Calu3 (cell line): ENCODE results near the gene BACH2. TPM values are rescaled to one million over a fixed set of nuclear protein-coding genes. Genes with fewer than 3 reads are reported as not detected.
A peak's percentile ranks its signal among the peaks of the same experiment; 100 is the strongest.
"Not testable (repeated sequence)": the region's sequence is repeated elsewhere in the genome, so short reads cannot be mapped to it uniquely, and the experiment has no call there.

Experiments used
- BruUV-seq: library from RNA; stranded (reverse); fragments of 400-500 nt; replicated peaks from 2 replicates; lab custom pipeline; 2021; lab: Mats Ljungman, UMichigan
- CTCF ChIA-PET: fragments of 300-600 bp; sonication (Branson Sonifier 250); formaldehyde crosslinking; loops from one replicate; lab custom pipeline; 2022; ENCODE audit warnings: antibody characterized with exemption; lab: Charles Lee
- DNase-seq: peaks from one replicate; pipeline ENCODE4 v3.0.0; 2022
- H3K27ac Mint-ChIP-seq: one replicate; pipeline ENCODE4 v1.8.0; 2022; ENCODE audit warnings: mixed read lengths; ENCODE audit not compliant: unreplicated experiment
- H3K27me3 Mint-ChIP-seq: one replicate; pipeline ENCODE4 v1.8.0; 2022; ENCODE audit warnings: mixed read lengths; ENCODE audit not compliant: unreplicated experiment
- H3K36me3 Mint-ChIP-seq: one replicate; pipeline ENCODE4 v1.8.0; 2022; ENCODE audit warnings: mild to moderate bottlenecking, moderate library complexity, mixed read lengths; ENCODE audit not compliant: insufficient read depth, unreplicated experiment
- H3K4me1 Mint-ChIP-seq: one replicate; pipeline ENCODE4 v1.8.0; 2022; ENCODE audit warnings: mild to moderate bottlenecking, low read depth, mixed read lengths; ENCODE audit not compliant: unreplicated experiment
- H3K4me3 Mint-ChIP-seq: one replicate; pipeline ENCODE4 v1.8.0; 2022; ENCODE audit warnings: mild to moderate bottlenecking, low read depth, moderate library complexity, mixed read lengths; ENCODE audit not compliant: unreplicated experiment
- H3K9me3 Mint-ChIP-seq: one replicate; pipeline ENCODE4 v1.8.0; 2022; ENCODE audit warnings: low read depth, mixed read lengths; ENCODE audit not compliant: unreplicated experiment
- intact Hi-C: fragments of 100-400 bp; cut with micrococcal nuclease; formaldehyde crosslinking; loops from one replicate; pipeline ENCODE4 v1.10.0; 2022; ENCODE audit not compliant: unreplicated experiment
- total RNA-seq: library from RNA; stranded (reverse); gene quantifications from 2 replicates; pipeline ENCODE4 v1.2.3, GENCODE V29; 2022
- TF ChIP-seq, protein P1 (sequence below): fragments of 200-600 bp; IDR thresholded peaks from one replicate; pipeline ENCODE4 v1.8.0; 2022; ENCODE audit warnings: antibody characterized with exemption; ENCODE audit not compliant: unreplicated experiment

Gene BACH2
- total RNA-seq, 1 experiment from 2014 or later: 7.2 TPM

GRCh38 chr6:89895276-89895874 is 401.3 kb downstream of the BACH2 start:
- DNase-seq: peak; percentile 53
- BruUV-seq: no TSS peak
- Mint-ChIP-seq H3K4me1 (peaks cover 11% of the 10 kb centered on the region), H3K9me3 (no peaks in the 10 kb centered on the region), H3K36me3 (no peaks in the 10 kb centered on the region), H3K27ac (no peak overlapping the region), H3K27me3 (peaks cover 59% of the 10 kb centered on the region), H3K4me3 (no peak overlapping the region)
- CTCF ChIA-PET: no interaction called here
- TF ChIP-seq, protein P1, sequence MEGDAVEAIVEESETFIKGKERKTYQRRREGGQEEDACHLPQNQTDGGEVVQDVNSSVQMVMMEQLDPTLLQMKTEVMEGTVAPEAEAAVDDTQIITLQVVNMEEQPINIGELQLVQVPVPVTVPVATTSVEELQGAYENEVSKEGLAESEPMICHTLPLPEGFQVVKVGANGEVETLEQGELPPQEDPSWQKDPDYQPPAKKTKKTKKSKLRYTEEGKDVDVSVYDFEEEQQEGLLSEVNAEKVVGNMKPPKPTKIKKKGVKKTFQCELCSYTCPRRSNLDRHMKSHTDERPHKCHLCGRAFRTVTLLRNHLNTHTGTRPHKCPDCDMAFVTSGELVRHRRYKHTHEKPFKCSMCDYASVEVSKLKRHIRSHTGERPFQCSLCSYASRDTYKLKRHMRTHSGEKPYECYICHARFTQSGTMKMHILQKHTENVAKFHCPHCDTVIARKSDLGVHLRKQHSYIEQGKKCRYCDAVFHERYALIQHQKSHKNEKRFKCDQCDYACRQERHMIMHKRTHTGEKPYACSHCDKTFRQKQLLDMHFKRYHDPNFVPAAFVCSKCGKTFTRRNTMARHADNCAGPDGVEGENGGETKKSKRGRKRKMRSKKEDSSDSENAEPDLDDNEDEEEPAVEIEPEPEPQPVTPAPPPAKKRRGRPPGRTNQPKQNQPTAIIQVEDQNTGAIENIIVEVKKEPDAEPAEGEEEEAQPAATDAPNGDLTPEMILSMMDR: no peak
- intact Hi-C loops: no loop called here

DNA sequence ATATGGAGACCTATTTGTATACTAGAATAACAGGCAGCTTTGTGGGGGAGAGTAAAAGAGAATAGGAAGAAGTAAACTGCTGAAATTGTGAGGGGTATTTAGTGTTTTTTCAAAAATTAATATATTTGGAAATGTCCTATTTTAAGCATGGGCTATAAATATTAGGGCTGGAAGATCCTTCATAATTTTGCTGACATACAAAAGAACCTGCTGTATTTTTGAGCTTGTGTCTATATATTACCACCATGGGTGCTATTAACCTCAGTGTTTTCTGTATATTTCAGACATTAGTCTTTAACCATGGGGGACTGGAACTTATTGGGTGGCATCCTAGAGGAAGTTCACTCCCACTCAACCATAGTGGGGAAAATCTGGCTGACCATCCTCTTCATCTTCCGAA is 402.5 kb downstream of the BACH2 start, which contains the start of gene GJA10:
Gene GJA10 (plus strand): TSS at position 301 of the 400 bp plus-strand sequence. CDS start 0 bp downstream, at position 301.
- DNase-seq: no peak
- no peak within 1 kb of the TSS for H3K4me3 Mint-ChIP-seq
- CTCF ChIA-PET: interaction anchor here (0.5 kb wide), 1 partner anchor 1402 kb away, joined by 3 read pairs; no protein-coding TSS in a partner anchor
- TF ChIP-seq, protein P1: no peak
- peaks cover 11% of the 10 kb centered on the region for H3K4me1 Mint-ChIP-seq
- no peaks in the 10 kb centered on the region for H3K36me3 Mint-ChIP-seq
- H3K9me3 Mint-ChIP-seq: no peaks in the 10 kb centered on the region
- BruUV-seq: no TSS peak
- H3K27ac Mint-ChIP-seq: no peak within 1 kb of the TSS
- peaks cover 67% of the 10 kb centered on the region for H3K27me3 Mint-ChIP-seq
- intact Hi-C loops: no loop called here

DNA sequence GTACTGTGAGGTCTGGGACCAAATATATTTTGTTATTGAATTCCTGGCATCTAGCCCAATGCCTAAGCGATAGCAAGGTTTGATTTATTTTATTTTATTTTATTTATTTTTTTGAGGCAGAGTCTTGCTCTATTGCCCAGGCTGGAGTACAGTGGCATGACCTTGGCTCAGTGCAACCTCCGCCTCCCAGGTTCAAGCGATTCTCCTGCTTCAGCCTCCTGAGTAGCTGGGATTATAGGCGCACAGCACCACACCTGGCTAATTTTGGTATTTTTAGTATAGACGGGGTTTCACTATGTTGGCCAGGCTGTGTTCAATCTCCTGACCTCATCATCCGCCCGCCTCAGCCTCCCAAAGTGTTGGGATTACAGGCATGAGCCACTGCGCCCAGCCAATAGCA is 404.1 kb downstream of the BACH2 start:
- H3K36me3 Mint-ChIP-seq, intact Hi-C loops, CTCF ChIA-PET, H3K9me3 Mint-ChIP-seq, H3K4me3 Mint-ChIP-seq, BruUV-seq, DNase-seq, H3K27ac Mint-ChIP-seq: not testable (repeated sequence)
- Mint-ChIP-seq H3K4me1 (peaks cover 11% of the 10 kb centered on the region), H3K27me3 (peaks cover 67% of the 10 kb centered on the region)

DNA sequence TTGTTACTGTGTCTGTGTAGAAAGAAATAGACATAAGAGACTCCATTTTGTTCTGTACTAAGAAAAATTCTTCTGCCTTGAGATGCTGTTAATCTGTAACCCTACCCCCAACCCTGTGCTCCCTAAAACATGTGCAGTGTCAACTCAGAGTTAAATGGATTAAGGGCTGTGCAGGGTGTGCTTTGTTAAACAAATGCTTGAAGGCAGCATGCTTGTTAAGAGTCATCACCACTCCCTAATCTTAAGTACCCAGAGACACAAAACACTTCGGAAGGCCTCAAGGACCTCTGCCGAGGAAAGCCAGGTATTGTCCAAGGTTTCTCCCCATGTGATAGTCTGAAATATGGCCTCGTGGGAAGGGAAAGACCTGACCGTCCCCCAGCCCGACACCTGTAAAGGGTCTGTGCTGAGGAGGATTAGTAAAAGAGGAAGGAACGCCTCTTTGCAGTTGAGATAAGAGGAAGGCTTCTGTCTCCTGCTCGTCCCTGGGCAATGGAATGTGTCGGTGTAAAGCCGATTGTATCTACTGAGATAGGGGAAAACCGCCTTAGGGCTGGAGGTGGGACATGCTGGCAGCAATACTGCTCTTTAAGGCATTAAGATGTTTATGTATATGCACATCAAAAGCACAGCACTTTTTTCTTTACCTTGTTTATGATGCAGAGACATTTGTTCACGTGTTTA is 405.7 kb downstream of the BACH2 start:
- H3K4me3 Mint-ChIP-seq, intact Hi-C loops, H3K36me3 Mint-ChIP-seq, H3K27ac Mint-ChIP-seq, CTCF ChIA-PET, H3K9me3 Mint-ChIP-seq, BruUV-seq, DNase-seq: not testable (repeated sequence)
- peaks cover 57% of the 10 kb centered on the region for H3K27me3 Mint-ChIP-seq
- H3K4me1 Mint-ChIP-seq: peaks cover 11% of the 10 kb centered on the region

DNA sequence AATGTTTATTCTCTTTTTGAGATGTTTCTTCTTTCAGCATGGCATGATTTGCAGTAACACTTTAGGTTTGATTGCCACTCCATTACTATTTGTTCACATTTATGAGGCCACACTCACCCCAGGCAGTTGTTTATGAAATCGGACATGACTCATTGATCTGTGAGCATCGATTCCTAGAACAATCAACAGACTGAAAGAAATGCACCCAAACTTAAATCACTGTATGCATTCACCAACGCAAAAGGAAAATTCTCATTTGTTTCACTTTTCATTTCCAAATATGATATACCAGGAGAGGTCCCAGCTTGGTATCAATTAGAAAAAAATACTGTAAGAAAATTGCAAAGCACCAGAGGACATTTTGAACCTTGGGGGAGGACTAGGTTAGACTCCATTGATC is 407.8 kb downstream of the BACH2 start:
- Mint-ChIP-seq H3K4me3 (no peak overlapping the region), H3K27me3 (peaks cover 36% of the 10 kb centered on the region)

More for the DNA sequence above, 407.8 kb downstream of the BACH2 start:
- H3K4me1 Mint-ChIP-seq: peaks cover 11% of the 10 kb centered on the region
- BruUV-seq: no TSS peak
- DNase-seq: no peak
- TF ChIP-seq, protein P1: no peak
- no peaks in the 10 kb centered on the region for H3K9me3 Mint-ChIP-seq
- no peak overlapping the region for H3K27ac Mint-ChIP-seq
- no peaks in the 10 kb centered on the region for H3K36me3 Mint-ChIP-seq
- intact Hi-C loops: no loop called here
- CTCF ChIA-PET: interaction anchor here (1.8 kb wide), 1 partner anchor 15 kb away, joined by 4 read pairs; no protein-coding TSS in a partner anchor
